Bronchial epithelial cell (primary cell): Measurements from ENCODE around the gene MYCN. TPM values are rescaled to one million over a fixed set of nuclear protein-coding genes. Genes with fewer than 3 reads are reported as not detected.

Source experiments
- DNase-seq: peaks from one replicate; pipeline ENCODE4 v3.0.0-alpha.2; 2010; ENCODE audit warnings: low read depth
- FAIRE-seq: peaks from 2 replicates; lab custom pipeline; 2011; peaks lifted over from hg19 to GRCh38; lab: Jason Lieb, UNC
- H3K27me3 ChIP-seq: 2 replicates; pipeline ENCODE4 v1.5.1; 2011; ENCODE audit warnings: low read length; ENCODE audit not compliant: control insufficient read depth, insufficient read depth
- H3K36me3 ChIP-seq: 2 replicates; pipeline ENCODE4 v1.5.1; 2011; ENCODE audit warnings: low read length; ENCODE audit not compliant: control insufficient read depth, insufficient read depth
- H3K4me3 ChIP-seq: 2 replicates; pipeline ENCODE4 v1.5.1; 2011; ENCODE audit warnings: mild to moderate bottlenecking, low read depth, low read length, control low read depth
- total RNA-seq: library from RNA; depleted of rRNA; stranded (reverse); fragments of >200 nt; gene quantifications from 2 replicates; pipeline ENCODE4 v1.2.1, GENCODE V29; 2014
- TF ChIP-seq, protein P1 (sequence below): IDR thresholded peaks from 2 replicates; pipeline ENCODE4 v1.5.1; 2011; ENCODE audit warnings: mild to moderate bottlenecking, moderate library complexity, low read length, control low read depth, inconsistent platforms; ENCODE audit not compliant: insufficient read depth, severe bottlenecking

MYCN gene
- total RNA-seq, 1 donor from 2014 or later, result not detected

GRCh38 chr2:15936277-15937104 lies 3.9 kb upstream of the MYCN start:
- H3K4me3 ChIP-seq, result no peak overlapping the region
- DNase-seq (no peak), FAIRE-seq (no peak)
- TF ChIP-seq, protein P1, sequence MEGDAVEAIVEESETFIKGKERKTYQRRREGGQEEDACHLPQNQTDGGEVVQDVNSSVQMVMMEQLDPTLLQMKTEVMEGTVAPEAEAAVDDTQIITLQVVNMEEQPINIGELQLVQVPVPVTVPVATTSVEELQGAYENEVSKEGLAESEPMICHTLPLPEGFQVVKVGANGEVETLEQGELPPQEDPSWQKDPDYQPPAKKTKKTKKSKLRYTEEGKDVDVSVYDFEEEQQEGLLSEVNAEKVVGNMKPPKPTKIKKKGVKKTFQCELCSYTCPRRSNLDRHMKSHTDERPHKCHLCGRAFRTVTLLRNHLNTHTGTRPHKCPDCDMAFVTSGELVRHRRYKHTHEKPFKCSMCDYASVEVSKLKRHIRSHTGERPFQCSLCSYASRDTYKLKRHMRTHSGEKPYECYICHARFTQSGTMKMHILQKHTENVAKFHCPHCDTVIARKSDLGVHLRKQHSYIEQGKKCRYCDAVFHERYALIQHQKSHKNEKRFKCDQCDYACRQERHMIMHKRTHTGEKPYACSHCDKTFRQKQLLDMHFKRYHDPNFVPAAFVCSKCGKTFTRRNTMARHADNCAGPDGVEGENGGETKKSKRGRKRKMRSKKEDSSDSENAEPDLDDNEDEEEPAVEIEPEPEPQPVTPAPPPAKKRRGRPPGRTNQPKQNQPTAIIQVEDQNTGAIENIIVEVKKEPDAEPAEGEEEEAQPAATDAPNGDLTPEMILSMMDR, result no peak
- peaks cover 27% of the 10 kb centered on the region for H3K27me3 ChIP-seq
- no peaks in the 10 kb centered on the region for H3K36me3 ChIP-seq

DNA sequence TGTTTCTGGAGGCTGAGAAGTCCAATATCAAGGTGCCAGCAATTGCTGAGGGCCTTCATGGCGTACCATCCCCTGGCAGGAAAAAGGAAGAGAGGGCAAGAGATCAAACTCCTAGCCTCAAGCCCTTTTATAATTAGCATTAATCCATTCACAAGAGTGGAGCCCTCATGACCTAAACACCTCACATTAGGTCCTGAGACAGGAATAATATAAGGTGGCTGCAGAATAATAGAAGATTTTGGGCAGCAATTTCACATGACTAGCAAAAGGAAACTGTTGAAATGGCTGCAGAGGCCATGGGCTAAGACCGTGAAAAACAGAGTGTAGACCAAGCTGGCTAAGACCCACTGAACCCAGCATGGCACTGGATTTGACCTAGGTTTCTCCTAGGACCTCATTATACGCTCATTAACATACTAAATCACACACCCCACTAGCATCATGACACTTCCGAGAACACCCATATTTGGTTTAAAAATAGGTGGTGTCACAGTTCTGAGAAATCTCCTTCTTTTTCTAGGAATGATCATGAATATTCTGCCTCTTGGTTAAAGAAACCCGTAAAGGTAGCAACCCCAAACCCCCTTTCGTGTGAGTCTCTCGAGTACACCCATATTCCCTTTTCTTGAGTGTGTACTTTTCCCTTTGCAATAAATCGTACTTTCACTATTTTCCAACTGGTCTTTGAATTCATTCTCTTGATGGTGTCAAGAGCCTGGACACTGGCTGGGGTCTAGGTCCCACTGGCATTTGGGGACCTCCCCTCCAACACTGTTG lies 3.1 kb upstream of the MYCN start:
- FAIRE-seq (no peak), DNase-seq (no peak)
- Histone ChIP-seq H3K36me3 (no peaks in the 10 kb centered on the region), H3K4me3 (no peak overlapping the region), H3K27me3 (peaks cover 34% of the 10 kb centered on the region)
- TF ChIP-seq, protein P1, result no peak

DNA sequence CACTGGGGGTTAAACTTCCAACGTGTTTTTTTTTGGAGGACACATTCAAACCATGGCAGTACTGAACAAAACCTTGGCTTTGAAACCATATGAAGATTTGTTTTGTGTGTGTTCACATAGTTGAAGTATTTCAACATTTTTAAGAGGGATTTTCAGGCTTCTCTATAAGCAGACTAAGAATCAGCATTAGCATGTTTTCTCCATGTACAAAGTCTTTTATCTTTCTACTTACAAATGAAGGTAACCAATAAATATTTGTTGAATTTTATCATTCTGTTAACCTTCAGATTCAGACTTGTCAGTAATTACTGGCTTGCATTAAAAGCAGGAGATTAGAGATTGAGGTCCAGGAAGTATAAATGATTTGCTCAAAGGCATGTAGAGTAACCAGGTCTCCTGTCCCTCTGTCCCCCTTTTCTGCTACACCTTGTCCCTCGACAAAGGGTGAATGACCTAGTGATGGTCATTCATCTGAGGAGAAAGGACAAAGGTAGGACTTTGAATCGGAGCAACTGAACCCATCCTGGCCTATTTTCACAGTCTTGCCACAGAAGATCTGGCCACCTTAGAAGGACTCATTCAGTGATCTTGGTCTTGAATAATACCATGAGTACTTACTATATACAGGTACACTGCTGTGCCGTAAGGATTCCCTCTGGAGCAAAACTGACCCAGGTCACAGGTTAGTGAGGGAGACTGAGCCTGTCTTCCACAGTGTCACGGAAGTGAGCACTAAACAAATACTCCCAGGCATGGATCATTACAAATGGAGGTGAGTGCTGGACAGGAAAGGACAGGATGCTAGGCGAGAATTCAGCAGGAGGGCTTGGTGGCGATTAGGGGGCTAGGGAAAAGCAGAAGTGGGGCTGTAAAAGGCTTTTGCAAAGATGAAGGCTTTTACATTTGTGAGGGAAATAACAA lies 2.2 kb upstream of the MYCN start:
- DNase-seq, result no peak
- FAIRE-seq, result no peak
- H3K27me3 ChIP-seq, result peaks cover 39% of the 10 kb centered on the region

DNA sequence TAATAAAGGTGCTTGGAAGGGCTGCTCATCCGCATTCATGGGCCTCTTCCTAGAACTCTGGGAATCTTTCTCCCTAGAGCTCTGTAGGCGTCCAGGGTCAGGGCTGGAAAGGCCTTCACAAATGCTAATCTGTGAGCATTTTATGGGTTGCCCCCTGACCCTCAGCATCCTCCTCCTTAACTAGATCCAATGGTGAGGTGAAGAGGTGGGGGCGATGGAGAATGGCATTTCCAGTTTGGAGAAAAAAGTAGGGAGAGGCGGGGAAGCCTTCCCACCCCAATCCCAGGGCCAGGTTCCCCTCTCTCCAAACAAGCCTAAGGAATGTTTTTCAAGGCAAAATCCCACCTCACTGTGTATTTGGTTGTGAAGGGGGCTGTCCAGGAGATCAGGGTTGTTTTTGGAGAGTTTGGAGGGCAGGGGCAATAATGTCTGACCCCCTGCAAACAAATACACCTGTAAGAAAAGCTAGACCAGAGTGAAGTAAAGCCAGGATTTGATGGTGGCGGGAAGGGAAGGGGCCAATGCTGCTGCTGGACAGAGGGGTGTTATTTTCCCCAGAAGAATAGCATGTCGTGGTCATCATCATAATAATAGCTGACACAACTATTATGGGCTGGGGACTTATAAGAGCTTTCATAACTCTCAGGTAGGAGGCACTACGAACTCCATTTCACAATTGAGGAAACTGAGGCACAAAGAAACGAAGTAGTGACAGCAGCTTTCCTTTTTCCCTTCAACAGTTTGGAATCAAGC lies 1.4 kb upstream of the MYCN start:
- DNase-seq (no peak), FAIRE-seq (no peak)
- Histone ChIP-seq H3K27me3 (peaks cover 44% of the 10 kb centered on the region), H3K4me3 (no peak overlapping the region), H3K36me3 (no peaks in the 10 kb centered on the region)
- TF ChIP-seq, protein P1, result no peak

More for the DNA sequence above, 2.2 kb upstream of the MYCN start:
- Histone ChIP-seq H3K4me3 (no peak overlapping the region), H3K36me3 (no peaks in the 10 kb centered on the region)
- TF ChIP-seq, protein P1, result no peak

DNA sequence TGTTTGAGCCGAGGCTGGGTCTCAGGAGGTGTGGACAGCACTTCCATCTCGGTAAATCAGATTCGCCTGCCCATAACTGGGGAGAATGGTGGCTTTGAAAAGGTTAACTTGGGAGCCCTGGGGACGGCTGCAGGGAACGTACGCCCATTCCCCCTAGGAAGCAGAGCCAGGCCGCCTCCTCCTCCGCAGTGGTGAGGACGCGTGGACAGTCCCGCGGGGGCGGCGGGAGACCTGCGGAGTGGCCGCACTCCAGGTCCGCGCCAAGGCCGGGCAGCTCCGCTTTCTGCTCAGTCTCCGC lies 845 bp upstream of the MYCN start:
- Histone ChIP-seq H3K36me3 (no peaks in the 10 kb centered on the region), H3K4me3 (no peak overlapping the region), H3K27me3 (peaks cover 44% of the 10 kb centered on the region)
- DNase-seq (no peak), FAIRE-seq (no peak)
- TF ChIP-seq, protein P1, result no peak
